Measurements from ENCODE around the gene STK24. TPM values are rescaled to one million over a fixed set of nuclear protein-coding genes. Genes with fewer than 3 reads are reported as not detected.

The STK24 gene
- polyA plus RNA-seq, 3 donors, result 14.2 to 59.8 (median 28.9) TPM

- Histone ChIP-seq H3K4me1 (ENCODE audit: control insufficient read depth in 1 of 2, insufficient read depth in 2 of 2, low read length in 2 of 2) (no peaks in the 10 kb centered on the region), H3K4me3 (replicated peaks in 1 of 3; ENCODE audit: low read depth in 2 of 3, low read length in 3 of 3) (no peak overlapping the region), H4K20me1 (ENCODE audit: insufficient read depth, low read length) (no peaks in the 10 kb centered on the region), H3K9ac (ENCODE audit: insufficient read depth, low read length, poor library complexity, severe bottlenecking) (no peak overlapping the region), H3K27ac (ENCODE audit: low read depth in 1 of 2, low read length in 2 of 2) (no peak overlapping the region), H3K36me3 (replicated peaks in 1 of 2; ENCODE audit: control insufficient read depth in 1 of 2, insufficient read depth in 2 of 2, low read length in 2 of 2) (no peaks in the 10 kb centered on the region), H3K79me2 (ENCODE audit: insufficient read depth, low read length) (no peaks in the 10 kb centered on the region), H3K4me2 (replicated peaks; ENCODE audit: extremely low read depth, low read length, poor library complexity, severe bottlenecking) (no peak overlapping the region), H3K27me3 (ENCODE audit: control insufficient read depth in 2 of 2, insufficient read depth in 2 of 2, low read length in 2 of 2) (no peaks in the 10 kb centered on the region), H3K9me3 (replicated peaks in 1 of 2; ENCODE audit: control insufficient read depth in 1 of 2, insufficient read depth in 1 of 2, low read length in 2 of 2) (no peaks in the 10 kb centered on the region), H2AFZ (ENCODE audit: insufficient read depth, low read depth, low read length, poor library complexity, severe bottlenecking) (no peak overlapping the region)
- H3K9me3 Mint-ChIP-seq, result no peaks in the 10 kb centered on the region
- no peaks in the 10 kb centered on the region for H3K36me3 Mint-ChIP-seq
- no peak overlapping the region for H3K4me3 Mint-ChIP-seq
- intact Hi-C loops (cut with micrococcal nuclease), result no loop called here
- no peak for DNase-seq
- H3K4me1 Mint-ChIP-seq, result no peaks in the 10 kb centered on the region
- no peak for TF ChIP-seq CTCF (IDR thresholded peaks at IDR 0.05)
- H3K27me3 Mint-ChIP-seq (ENCODE audit: low read depth in 3 of 3), result peaks cover 2 to 7% (median 5%) of the 10 kb centered on the region in 3 donors
- WGBS (ENCODE audit: insufficient coverage), result 67% methylated on average over 5 of the region's 7 CpGs
- no peak overlapping the region for H3K27ac Mint-ChIP-seq
These were observed 171.8 kb downstream of the STK24 start for GRCh38 chr13:98405107-98405571.

- H3K4me1 ChIP-seq (ENCODE audit: control insufficient read depth in 1 of 2, insufficient read depth in 2 of 2, low read length in 2 of 2), result no peaks in the 10 kb centered on the region
- H4K20me1 ChIP-seq (ENCODE audit: insufficient read depth, low read length), result no peaks in the 10 kb centered on the region
- H2AFZ ChIP-seq (ENCODE audit: insufficient read depth, low read depth, low read length, poor library complexity, severe bottlenecking), result no peak overlapping the region
- H3K9me3 ChIP-seq (replicated peaks in 1 of 2; ENCODE audit: control insufficient read depth in 1 of 2, insufficient read depth in 1 of 2, low read length in 2 of 2), result no peaks in the 10 kb centered on the region
- H3K27ac ChIP-seq (ENCODE audit: low read depth in 1 of 2, low read length in 2 of 2), result no peak overlapping the region
- no peak overlapping the region for H3K9ac ChIP-seq (ENCODE audit: insufficient read depth, low read length, poor library complexity, severe bottlenecking)
- peaks cover 2 to 7% (median 5%) of the 10 kb centered on the region in 3 donors for H3K27me3 Mint-ChIP-seq (ENCODE audit: low read depth in 3 of 3)
- no peak overlapping the region for H3K4me3 Mint-ChIP-seq
- intact Hi-C loops (cut with micrococcal nuclease), result no loop called here
- no peaks in the 10 kb centered on the region for H3K36me3 Mint-ChIP-seq
- no peaks in the 10 kb centered on the region for H3K79me2 ChIP-seq (ENCODE audit: insufficient read depth, low read length)
- no peak for DNase-seq
- no peak overlapping the region for H3K4me3 ChIP-seq (replicated peaks in 1 of 3; ENCODE audit: low read depth in 2 of 3, low read length in 3 of 3)
- H3K9me3 Mint-ChIP-seq, result no peaks in the 10 kb centered on the region
- no peak for TF ChIP-seq CTCF (IDR thresholded peaks at IDR 0.05)
- H3K4me2 ChIP-seq (replicated peaks; ENCODE audit: extremely low read depth, low read length, poor library complexity, severe bottlenecking), result no peak overlapping the region
- H3K36me3 ChIP-seq (replicated peaks in 1 of 2; ENCODE audit: control insufficient read depth in 1 of 2, insufficient read depth in 2 of 2, low read length in 2 of 2), result no peaks in the 10 kb centered on the region
- no CpG with 5 or more reads among the region's 2 CpGs for WGBS (ENCODE audit: insufficient coverage)
- H3K4me1 Mint-ChIP-seq, result no peaks in the 10 kb centered on the region
- H3K27me3 ChIP-seq (ENCODE audit: control insufficient read depth in 2 of 2, insufficient read depth in 2 of 2, low read length in 2 of 2), result no peaks in the 10 kb centered on the region
- no peak overlapping the region for H3K27ac Mint-ChIP-seq
These were observed 173.8 kb downstream of the STK24 start for GRCh38 chr13:98403076-98403475.
